Measurements from ENCODE around the gene KCNJ3. TPM values are rescaled to one million over a fixed set of nuclear protein-coding genes. Genes with fewer than 3 reads are reported as not detected.

The KCNJ3 gene
- total RNA-seq, 2 experiments from 2014 or later, result not detected

DNA sequence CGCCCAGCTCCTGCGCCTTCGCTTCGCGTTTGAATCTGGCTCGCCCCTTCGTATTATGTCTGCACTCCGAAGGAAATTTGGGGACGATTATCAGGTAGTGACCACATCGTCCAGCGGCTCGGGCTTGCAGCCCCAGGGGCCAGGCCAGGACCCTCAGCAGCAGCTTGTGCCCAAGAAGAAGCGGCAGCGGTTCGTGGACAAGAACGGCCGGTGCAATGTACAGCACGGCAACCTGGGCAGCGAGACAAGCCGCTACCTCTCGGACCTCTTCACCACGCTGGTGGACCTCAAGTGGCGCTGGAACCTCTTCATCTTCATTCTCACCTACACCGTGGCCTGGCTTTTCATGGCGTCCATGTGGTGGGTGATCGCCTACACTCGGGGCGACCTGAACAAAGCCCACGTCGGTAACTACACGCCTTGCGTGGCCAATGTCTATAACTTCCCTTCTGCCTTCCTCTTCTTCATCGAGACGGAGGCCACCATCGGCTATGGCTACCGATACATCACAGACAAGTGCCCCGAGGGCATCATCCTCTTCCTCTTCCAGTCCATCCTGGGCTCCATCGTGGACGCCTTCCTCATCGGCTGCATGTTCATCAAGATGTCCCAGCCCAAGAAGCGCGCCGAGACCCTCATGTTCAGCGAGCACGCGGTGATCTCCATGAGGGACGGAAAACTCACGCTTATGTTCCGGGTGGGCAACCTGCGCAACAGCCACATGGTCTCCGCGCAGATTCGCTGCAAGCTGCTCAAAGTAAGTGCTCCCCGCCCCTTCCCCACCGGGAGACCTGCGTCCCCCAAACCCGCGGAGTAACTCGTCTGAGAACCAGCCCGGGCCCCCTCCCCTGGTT lies 453 bp downstream of the KCNJ3 start:
- H3K27ac ChIP-seq (ENCODE audit: low read depth, low read length, poor library complexity, severe bottlenecking), result no peak overlapping the region
- CTCF ChIA-PET (ENCODE audit: unreplicated experiment), result no interaction called here
- no peak overlapping the region for H2AFZ ChIP-seq (ENCODE audit: low read length)
- H3K4me2 ChIP-seq (ENCODE audit: low read length), result no peak overlapping the region
- no peak overlapping the region for H3K4me3 ChIP-seq (ENCODE audit: low read depth, low read length, poor library complexity, severe bottlenecking)
- H3K9me2 ChIP-seq (ENCODE audit: insufficient read depth, low read length), result no peaks in the 10 kb centered on the region
- no peaks in the 10 kb centered on the region for H3K36me3 ChIP-seq (ENCODE audit: insufficient read depth, low read length)
- no peaks in the 10 kb centered on the region for H3K9me3 ChIP-seq (ENCODE audit: low read length)
- H3K79me2 ChIP-seq (ENCODE audit: insufficient read depth, low read depth, low read length), result no peaks in the 10 kb centered on the region
- no peak for DNase-seq (ENCODE audit: low spot score)
- no TSS peak for BruUV-seq (replicated peaks)
- no peak for TF ChIP-seq EZH2phosphoT487 (IDR thresholded peaks at IDR 0.05; ENCODE audit: borderline replicate concordance, low read depth, low read length)
- TF ChIP-seq, protein P1, sequence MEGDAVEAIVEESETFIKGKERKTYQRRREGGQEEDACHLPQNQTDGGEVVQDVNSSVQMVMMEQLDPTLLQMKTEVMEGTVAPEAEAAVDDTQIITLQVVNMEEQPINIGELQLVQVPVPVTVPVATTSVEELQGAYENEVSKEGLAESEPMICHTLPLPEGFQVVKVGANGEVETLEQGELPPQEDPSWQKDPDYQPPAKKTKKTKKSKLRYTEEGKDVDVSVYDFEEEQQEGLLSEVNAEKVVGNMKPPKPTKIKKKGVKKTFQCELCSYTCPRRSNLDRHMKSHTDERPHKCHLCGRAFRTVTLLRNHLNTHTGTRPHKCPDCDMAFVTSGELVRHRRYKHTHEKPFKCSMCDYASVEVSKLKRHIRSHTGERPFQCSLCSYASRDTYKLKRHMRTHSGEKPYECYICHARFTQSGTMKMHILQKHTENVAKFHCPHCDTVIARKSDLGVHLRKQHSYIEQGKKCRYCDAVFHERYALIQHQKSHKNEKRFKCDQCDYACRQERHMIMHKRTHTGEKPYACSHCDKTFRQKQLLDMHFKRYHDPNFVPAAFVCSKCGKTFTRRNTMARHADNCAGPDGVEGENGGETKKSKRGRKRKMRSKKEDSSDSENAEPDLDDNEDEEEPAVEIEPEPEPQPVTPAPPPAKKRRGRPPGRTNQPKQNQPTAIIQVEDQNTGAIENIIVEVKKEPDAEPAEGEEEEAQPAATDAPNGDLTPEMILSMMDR (conservative IDR thresholded peaks at IDR 0.05; ENCODE audit: low read length), result no peak
- POLR2A ChIA-PET, result no interaction called here
- intact Hi-C loops (cut with micrococcal nuclease; ENCODE audit: unreplicated experiment), result no loop called here
- H4K20me1 ChIP-seq (ENCODE audit: insufficient read depth, low read length), result no peaks in the 10 kb centered on the region
- no peaks in the 10 kb centered on the region for H3K4me1 ChIP-seq (ENCODE audit: insufficient read depth, low read length, poor library complexity, severe bottlenecking)

GRCh38 chr2:154699575-154699930 lies 1.1 kb downstream of the KCNJ3 start:
- Histone ChIP-seq H3K79me2 (ENCODE audit: insufficient read depth, low read depth, low read length) (no peaks in the 10 kb centered on the region), H3K36me3 (ENCODE audit: insufficient read depth, low read length) (no peaks in the 10 kb centered on the region), H3K9me2 (ENCODE audit: insufficient read depth, low read length) (no peaks in the 10 kb centered on the region), H3K9me3 (ENCODE audit: low read length) (no peaks in the 10 kb centered on the region), H3K4me1 (ENCODE audit: insufficient read depth, low read length, poor library complexity, severe bottlenecking) (no peaks in the 10 kb centered on the region), H3K27ac (ENCODE audit: low read depth, low read length, poor library complexity, severe bottlenecking) (no peak overlapping the region), H2AFZ (ENCODE audit: low read length) (no peak overlapping the region), H3K4me2 (ENCODE audit: low read length) (no peak overlapping the region), H3K4me3 (ENCODE audit: low read depth, low read length, poor library complexity, severe bottlenecking) (no peak overlapping the region), H4K20me1 (ENCODE audit: insufficient read depth, low read length) (no peaks in the 10 kb centered on the region)
- DNase-seq (ENCODE audit: low spot score), result no peak
- ChIA-PET CTCF (ENCODE audit: unreplicated experiment) (no interaction called here), POLR2A (interaction anchor here (0.6 kb wide), 1 partner anchor 1812 kb away, joined by 4 read pairs; no protein-coding TSS in a partner anchor)
- intact Hi-C loops (cut with micrococcal nuclease; ENCODE audit: unreplicated experiment), result no loop called here
- no TSS peak for BruUV-seq (replicated peaks)
- TF ChIP-seq, protein P1 (conservative IDR thresholded peaks at IDR 0.05; ENCODE audit: low read length), result no peak
- no peak for TF ChIP-seq EZH2phosphoT487 (IDR thresholded peaks at IDR 0.05; ENCODE audit: borderline replicate concordance, low read depth, low read length)

- H4K20me1 ChIP-seq (ENCODE audit: insufficient read depth, low read length), result no peaks in the 10 kb centered on the region
- no peak overlapping the region for H3K27ac ChIP-seq (ENCODE audit: low read depth, low read length, poor library complexity, severe bottlenecking)
- intact Hi-C loops (cut with micrococcal nuclease; ENCODE audit: unreplicated experiment), result no loop called here
- no peaks in the 10 kb centered on the region for H3K36me3 ChIP-seq (ENCODE audit: insufficient read depth, low read length)
- no peak overlapping the region for H3K4me3 ChIP-seq (ENCODE audit: low read depth, low read length, poor library complexity, severe bottlenecking)
- DNase-seq (ENCODE audit: low spot score), result no peak
- H2AFZ ChIP-seq (ENCODE audit: low read length), result no peak overlapping the region
- H3K4me1 ChIP-seq (ENCODE audit: insufficient read depth, low read length, poor library complexity, severe bottlenecking), result no peaks in the 10 kb centered on the region
- no peaks in the 10 kb centered on the region for H3K79me2 ChIP-seq (ENCODE audit: insufficient read depth, low read depth, low read length)
- no peak overlapping the region for H3K4me2 ChIP-seq (ENCODE audit: low read length)
- no peak for TF ChIP-seq EZH2phosphoT487 (IDR thresholded peaks at IDR 0.05; ENCODE audit: borderline replicate concordance, low read depth, low read length)
- TF ChIP-seq, protein P1 (conservative IDR thresholded peaks at IDR 0.05; ENCODE audit: low read length), result no peak
- CTCF ChIA-PET (ENCODE audit: unreplicated experiment), result no interaction called here
- POLR2A ChIA-PET, result interaction anchor here (0.6 kb wide), 2 partner anchors 13 to 1812 kb away, joined by 4 to 7 read pairs; no protein-coding TSS in a partner anchor
- no TSS peak for BruUV-seq (replicated peaks)
- no peaks in the 10 kb centered on the region for H3K9me3 ChIP-seq (ENCODE audit: low read length)
- H3K9me2 ChIP-seq (ENCODE audit: insufficient read depth, low read length), result no peaks in the 10 kb centered on the region
Measured at GRCh38 chr2:154700136-154700535, 1.6 kb downstream of the KCNJ3 start.
